Measurements from ENCODE around the gene EPB41L3. TPM values are rescaled to one million over a fixed set of nuclear protein-coding genes. Genes with fewer than 3 reads are reported as not detected.

The EPB41L3 gene
- polyA plus RNA-seq, 1 donor (not counting 4 experiments of a cell fraction or from before 2014, with no cell fraction given): 0.39 TPM

- Histone ChIP-seq H3K36me3 (ENCODE audit: control insufficient read depth in 2 of 2, extremely low read depth in 1 of 2, insufficient read depth in 2 of 2, low read length in 2 of 2) (no peaks in the 10 kb centered on the region), H3K27ac (ENCODE audit: control insufficient read depth, insufficient read depth, low read length) (no peak overlapping the region), H2AFZ (ENCODE audit: control insufficient read depth, low read length) (no peak overlapping the region), H3K27me3 (ENCODE audit: control insufficient read depth, extremely low read depth, insufficient read depth, low read length) (no peaks in the 10 kb centered on the region), H3K9me3 (ENCODE audit: control insufficient read depth, low read depth, low read length) (no peaks in the 10 kb centered on the region), H3K4me1 (ENCODE audit: control insufficient read depth, extremely low read depth, insufficient read depth, low read length) (peaks cover 11% of the 10 kb centered on the region), H3K79me2 (ENCODE audit: control insufficient read depth, insufficient read depth, low read length) (no peaks in the 10 kb centered on the region), H3K4me3 (ENCODE audit: control insufficient read depth in 2 of 3, extremely low read depth in 1 of 3, insufficient read depth in 2 of 3, low read depth in 1 of 3, low read length in 3 of 3) (no peak overlapping the region), H3K9me1 (ENCODE audit: control insufficient read depth, extremely low read depth, insufficient read depth, low read length) (no peaks in the 10 kb centered on the region), H3K9ac (ENCODE audit: control insufficient read depth, extremely low read depth, insufficient read depth, low read length) (no peak overlapping the region), H3K4me2 (ENCODE audit: control insufficient read depth, extremely low read depth, insufficient read depth, low read depth, low read length) (no peak overlapping the region), H4K20me1 (ENCODE audit: control insufficient read depth, extremely low read depth, insufficient read depth, low read length) (no peaks in the 10 kb centered on the region)
- dilution Hi-C loops (cut with MboI; ENCODE audit: extremely low pct_ligation_motif_present, low sequenced_read_pairs): no loop called here
- no peak for TF ChIP-seq CTCF (optimal IDR thresholded peaks at IDR 0.05 in 1 of 3, IDR thresholded peaks at IDR 0.05 in 1 of 3, conservative IDR thresholded peaks at IDR 0.05 in 1 of 3; ENCODE audit: extremely low read depth in 1 of 3, insufficient read depth in 2 of 3, low read length in 3 of 3)
- no peak for TF ChIP-seq EZH2 (IDR thresholded peaks at IDR 0.05; ENCODE audit: low read length)
- DNase-seq (ENCODE audit: low read depth, low spot score) (no peak), FAIRE-seq (no peak)
These were observed 81.6 kb downstream of the EPB41L3 start for GRCh38 chr18:5462227-5462626.

- Histone ChIP-seq H3K4me2 (ENCODE audit: control insufficient read depth, extremely low read depth, insufficient read depth, low read depth, low read length) (no peak overlapping the region), H3K27ac (ENCODE audit: control insufficient read depth, insufficient read depth, low read length) (no peak overlapping the region), H3K4me3 (ENCODE audit: control insufficient read depth in 2 of 3, extremely low read depth in 1 of 3, insufficient read depth in 2 of 3, low read depth in 1 of 3, low read length in 3 of 3) (no peak overlapping the region), H2AFZ (ENCODE audit: control insufficient read depth, low read length) (no peak overlapping the region), H3K9me3 (ENCODE audit: control insufficient read depth, low read depth, low read length) (no peaks in the 10 kb centered on the region), H4K20me1 (ENCODE audit: control insufficient read depth, extremely low read depth, insufficient read depth, low read length) (no peaks in the 10 kb centered on the region), H3K79me2 (ENCODE audit: control insufficient read depth, insufficient read depth, low read length) (no peaks in the 10 kb centered on the region), H3K36me3 (ENCODE audit: control insufficient read depth in 2 of 2, extremely low read depth in 1 of 2, insufficient read depth in 2 of 2, low read length in 2 of 2) (no peaks in the 10 kb centered on the region), H3K27me3 (ENCODE audit: control insufficient read depth, extremely low read depth, insufficient read depth, low read length) (no peaks in the 10 kb centered on the region), H3K9me1 (ENCODE audit: control insufficient read depth, extremely low read depth, insufficient read depth, low read length) (no peaks in the 10 kb centered on the region), H3K4me1 (ENCODE audit: control insufficient read depth, extremely low read depth, insufficient read depth, low read length) (peaks cover 11% of the 10 kb centered on the region), H3K9ac (ENCODE audit: control insufficient read depth, extremely low read depth, insufficient read depth, low read length) (no peak overlapping the region)
- FAIRE-seq: no peak
- no peak for TF ChIP-seq CTCF (optimal IDR thresholded peaks at IDR 0.05 in 1 of 3, IDR thresholded peaks at IDR 0.05 in 1 of 3, conservative IDR thresholded peaks at IDR 0.05 in 1 of 3; ENCODE audit: extremely low read depth in 1 of 3, insufficient read depth in 2 of 3, low read length in 3 of 3)
- no peak for TF ChIP-seq EZH2 (IDR thresholded peaks at IDR 0.05; ENCODE audit: low read length)
- dilution Hi-C loops (cut with MboI; ENCODE audit: extremely low pct_ligation_motif_present, low sequenced_read_pairs): no loop called here
- no peak for DNase-seq (ENCODE audit: low read depth, low spot score)
These were observed 82.8 kb downstream of the EPB41L3 start for GRCh38 chr18:5461041-5461440.

Data from keratinocyte (primary cell).